SK-N-SH treated with all-trans-retinoic acid at 6 μM for 48 hours (cell line): Measurements from ENCODE around the gene DGKI.

Experiments used
- ATAC-seq: fragments of 200-7000 bp; cut with Tn5 transposase; 3 replicates; pipeline ENCODE4 v1.9.1; 2020; ENCODE audit warnings: mild to moderate bottlenecking, moderate library complexity
- ARNTL ChIP-seq: fragments of 450-650 bp; formaldehyde crosslinking; IDR thresholded peaks from 2 replicates; pipeline ENCODE4 v1.5.0; 2020; ENCODE audit warnings: low read depth, mild to moderate bottlenecking, moderate library complexity, borderline replicate concordance
- BACH2 ChIP-seq: fragments of 250-450 bp; sonication (Bioruptor Pico); IDR thresholded peaks from 2 replicates; pipeline ENCODE4 v1.9.0; 2021; ENCODE audit warnings: mild to moderate bottlenecking, borderline replicate concordance
- CSDC2 ChIP-seq: fragments of 250-450 bp; sonication (Bioruptor Pico); IDR thresholded peaks from 2 replicates; pipeline ENCODE4 v1.5.0; 2020; ENCODE audit warnings: mild to moderate bottlenecking, moderate library complexity
- GLIS3 ChIP-seq: fragments of 250-450 bp; sonication (Bioruptor Pico); IDR thresholded peaks from 2 replicates; pipeline ENCODE4 v1.5.0; 2020; ENCODE audit warnings: mild to moderate bottlenecking, moderate library complexity
- ISL1 ChIP-seq: fragments of 250-450 bp; sonication (Bioruptor Pico); IDR thresholded peaks from 2 replicates; pipeline ENCODE4 v2.1.2; 2022; ENCODE audit warnings: mild to moderate bottlenecking, moderate library complexity
- OSR1 ChIP-seq: fragments of 250-450 bp; sonication (Bioruptor Pico); IDR thresholded peaks from 2 replicates; pipeline ENCODE4 v1.8.0; 2022; ENCODE audit warnings: moderate library complexity, mild to moderate bottlenecking, inconsistent platforms
- PPARA ChIP-seq: fragments of 250-450 bp; sonication (Bioruptor Pico); IDR thresholded peaks from 2 replicates; pipeline ENCODE4 v1.5.0; 2020; ENCODE audit warnings: mild to moderate bottlenecking, borderline replicate concordance
- RARB ChIP-seq: fragments of 250-450 bp; sonication (Bioruptor Pico); IDR thresholded peaks from 2 replicates; pipeline ENCODE4 v1.8.0; 2021; ENCODE audit warnings: mild to moderate bottlenecking, moderate library complexity
- SNAI2 ChIP-seq: fragments of 250-450 bp; sonication (Bioruptor Pico); IDR thresholded peaks from 2 replicates; pipeline ENCODE4 v1.5.0; 2020; ENCODE audit warnings: mild to moderate bottlenecking, moderate library complexity
- TOX ChIP-seq: fragments of 250-450 bp; sonication (Bioruptor Pico); IDR thresholded peaks from 2 replicates; pipeline ENCODE4 v1.8.0; 2021; ENCODE audit warnings: mild to moderate bottlenecking, moderate library complexity, borderline replicate concordance
- ZFP3 ChIP-seq: fragments of 250-450 bp; sonication (Bioruptor Pico); IDR thresholded peaks from 2 replicates; pipeline ENCODE4 v1.5.0; 2020; ENCODE audit warnings: mild to moderate bottlenecking, moderate library complexity
- ZFP30 ChIP-seq: fragments of 450-650 bp; formaldehyde crosslinking; IDR thresholded peaks from 2 replicates; pipeline ENCODE4 v1.5.0; 2022; ENCODE audit warnings: mild to moderate bottlenecking, moderate library complexity
- ZNF565 ChIP-seq: fragments of 450-650 bp; formaldehyde crosslinking; conservative IDR thresholded peaks from 2 replicates; pipeline ENCODE4 v1.5.0; 2020; ENCODE audit warnings: low read depth, mild to moderate bottlenecking, moderate library complexity
- ZNF70 ChIP-seq: fragments of 450-650 bp; formaldehyde crosslinking; IDR thresholded peaks from 2 replicates; pipeline ENCODE4 v1.5.0; 2020; ENCODE audit warnings: mild to moderate bottlenecking, moderate library complexity
- ZNF8 ChIP-seq: fragments of 450-650 bp; formaldehyde crosslinking; IDR thresholded peaks from 2 replicates; pipeline ENCODE4 v1.5.0; 2020; ENCODE audit warnings: mild to moderate bottlenecking, moderate library complexity
- TF ChIP-seq, protein P1 (sequence below): fragments of 250-450 bp; sonication (Bioruptor Pico); IDR thresholded peaks from 2 replicates; pipeline ENCODE4 v1.5.1; 2021; ENCODE audit warnings: mild to moderate bottlenecking, moderate library complexity
- TF ChIP-seq, protein P2 (sequence below): fragments of 250-450 bp; sonication (Bioruptor Pico); IDR thresholded peaks from 2 replicates; pipeline ENCODE4 v1.5.0; 2020; ENCODE audit warnings: mild to moderate bottlenecking, moderate library complexity
- TF ChIP-seq, protein P3 (sequence below): fragments of 250-450 bp; sonication (Bioruptor Pico); IDR thresholded peaks from 2 replicates; pipeline ENCODE4 v1.8.0; 2020; ENCODE audit warnings: mild to moderate bottlenecking, moderate library complexity, borderline replicate concordance
- TF ChIP-seq, protein P4 (sequence below): fragments of 250-450 bp; sonication (Bioruptor Pico); IDR thresholded peaks from 2 replicates; pipeline ENCODE4 v1.8.0; 2021; ENCODE audit warnings: low read depth, mild to moderate bottlenecking, moderate library complexity, borderline replicate concordance

The DGKI gene

DNA sequence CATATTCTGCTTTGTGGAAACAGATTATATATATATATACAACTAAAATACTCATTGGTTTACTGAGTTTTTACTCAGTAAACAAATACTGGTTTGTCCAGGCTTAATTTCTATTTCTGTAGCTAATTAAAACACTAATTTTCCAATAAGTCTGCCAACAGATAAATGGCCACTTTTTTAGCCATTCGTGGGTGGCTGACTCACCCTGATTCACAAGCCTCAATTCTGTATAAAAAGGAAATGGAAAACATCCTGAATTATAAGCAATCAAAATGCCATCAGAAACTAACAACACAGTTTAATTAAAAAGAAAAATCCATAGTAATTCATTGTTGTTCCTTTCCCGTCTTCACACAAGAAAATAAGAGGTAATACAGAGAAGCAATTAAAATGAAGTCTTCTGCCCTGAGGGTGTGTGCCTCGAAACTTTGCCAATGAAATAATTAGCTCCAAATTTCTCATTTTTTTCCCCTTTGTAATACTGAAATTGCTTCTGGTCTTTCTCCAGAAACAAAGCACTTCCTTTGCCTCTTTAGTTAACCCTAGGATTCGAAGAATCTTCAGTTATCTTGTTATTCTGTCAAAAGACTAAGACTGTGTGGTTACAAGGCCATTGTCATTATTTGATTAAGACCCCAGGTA is 384.6 kb downstream of the DGKI start:
- peak; percentile 62 for ATAC-seq
- TF ChIP-seq ZNF565 (CRISPR knock-in tag) = no peak
- TF ChIP-seq, protein P1, sequence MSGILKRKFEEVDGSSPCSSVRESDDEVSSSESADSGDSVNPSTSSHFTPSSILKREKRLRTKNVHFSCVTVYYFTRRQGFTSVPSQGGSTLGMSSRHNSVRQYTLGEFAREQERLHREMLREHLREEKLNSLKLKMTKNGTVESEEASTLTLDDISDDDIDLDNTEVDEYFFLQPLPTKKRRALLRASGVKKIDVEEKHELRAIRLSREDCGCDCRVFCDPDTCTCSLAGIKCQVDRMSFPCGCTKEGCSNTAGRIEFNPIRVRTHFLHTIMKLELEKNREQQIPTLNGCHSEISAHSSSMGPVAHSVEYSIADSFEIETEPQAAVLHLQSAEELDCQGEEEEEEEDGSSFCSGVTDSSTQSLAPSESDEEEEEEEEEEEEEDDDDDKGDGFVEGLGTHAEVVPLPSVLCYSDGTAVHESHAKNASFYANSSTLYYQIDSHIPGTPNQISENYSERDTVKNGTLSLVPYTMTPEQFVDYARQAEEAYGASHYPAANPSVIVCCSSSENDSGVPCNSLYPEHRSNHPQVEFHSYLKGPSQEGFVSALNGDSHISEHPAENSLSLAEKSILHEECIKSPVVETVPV (CRISPR knock-in tag) = no peak
- TF ChIP-seq ARNTL (CRISPR knock-in tag) = no peak
- no peak for TF ChIP-seq ZNF8 (CRISPR knock-in tag)
- TF ChIP-seq SNAI2 (CRISPR knock-in tag) = no peak
- TF ChIP-seq, protein P2, sequence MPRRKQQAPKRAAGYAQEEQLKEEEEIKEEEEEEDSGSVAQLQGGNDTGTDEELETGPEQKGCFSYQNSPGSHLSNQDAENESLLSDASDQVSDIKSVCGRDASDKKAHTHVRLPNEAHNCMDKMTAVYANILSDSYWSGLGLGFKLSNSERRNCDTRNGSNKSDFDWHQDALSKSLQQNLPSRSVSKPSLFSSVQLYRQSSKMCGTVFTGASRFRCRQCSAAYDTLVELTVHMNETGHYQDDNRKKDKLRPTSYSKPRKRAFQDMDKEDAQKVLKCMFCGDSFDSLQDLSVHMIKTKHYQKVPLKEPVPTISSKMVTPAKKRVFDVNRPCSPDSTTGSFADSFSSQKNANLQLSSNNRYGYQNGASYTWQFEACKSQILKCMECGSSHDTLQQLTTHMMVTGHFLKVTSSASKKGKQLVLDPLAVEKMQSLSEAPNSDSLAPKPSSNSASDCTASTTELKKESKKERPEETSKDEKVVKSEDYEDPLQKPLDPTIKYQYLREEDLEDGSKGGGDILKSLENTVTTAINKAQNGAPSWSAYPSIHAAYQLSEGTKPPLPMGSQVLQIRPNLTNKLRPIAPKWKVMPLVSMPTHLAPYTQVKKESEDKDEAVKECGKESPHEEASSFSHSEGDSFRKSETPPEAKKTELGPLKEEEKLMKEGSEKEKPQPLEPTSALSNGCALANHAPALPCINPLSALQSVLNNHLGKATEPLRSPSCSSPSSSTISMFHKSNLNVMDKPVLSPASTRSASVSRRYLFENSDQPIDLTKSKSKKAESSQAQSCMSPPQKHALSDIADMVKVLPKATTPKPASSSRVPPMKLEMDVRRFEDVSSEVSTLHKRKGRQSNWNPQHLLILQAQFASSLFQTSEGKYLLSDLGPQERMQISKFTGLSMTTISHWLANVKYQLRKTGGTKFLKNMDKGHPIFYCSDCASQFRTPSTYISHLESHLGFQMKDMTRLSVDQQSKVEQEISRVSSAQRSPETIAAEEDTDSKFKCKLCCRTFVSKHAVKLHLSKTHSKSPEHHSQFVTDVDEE (CRISPR knock-in tag) = no peak
- TF ChIP-seq TOX (CRISPR knock-in tag) = no peak
- TF ChIP-seq GLIS3 (CRISPR knock-in tag) = no peak
- no peak for TF ChIP-seq RARB (CRISPR knock-in tag)

DNA sequence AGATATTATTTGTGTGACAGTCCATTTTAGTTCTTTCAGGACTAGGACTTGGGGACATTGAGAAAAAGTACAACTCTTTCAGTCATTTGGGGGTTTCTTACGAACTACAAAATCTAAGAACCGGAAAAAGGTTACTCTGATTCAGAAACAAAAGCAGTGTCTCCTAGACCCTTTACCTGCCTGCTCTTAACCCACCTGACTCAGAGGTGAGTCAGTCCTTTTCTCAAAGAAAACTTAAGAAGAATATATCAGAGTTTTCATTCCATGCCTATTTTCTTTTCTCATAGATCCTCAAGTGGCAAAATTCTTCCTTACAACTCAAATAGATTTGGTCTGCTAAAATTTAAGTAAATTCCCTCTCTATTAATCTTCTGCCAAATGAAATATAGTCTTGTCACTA is 388.4 kb downstream of the DGKI start:
- TF ChIP-seq, protein P1 (CRISPR knock-in tag) = no peak
- TF ChIP-seq GLIS3 (CRISPR knock-in tag) = no peak
- TF ChIP-seq, protein P3, sequence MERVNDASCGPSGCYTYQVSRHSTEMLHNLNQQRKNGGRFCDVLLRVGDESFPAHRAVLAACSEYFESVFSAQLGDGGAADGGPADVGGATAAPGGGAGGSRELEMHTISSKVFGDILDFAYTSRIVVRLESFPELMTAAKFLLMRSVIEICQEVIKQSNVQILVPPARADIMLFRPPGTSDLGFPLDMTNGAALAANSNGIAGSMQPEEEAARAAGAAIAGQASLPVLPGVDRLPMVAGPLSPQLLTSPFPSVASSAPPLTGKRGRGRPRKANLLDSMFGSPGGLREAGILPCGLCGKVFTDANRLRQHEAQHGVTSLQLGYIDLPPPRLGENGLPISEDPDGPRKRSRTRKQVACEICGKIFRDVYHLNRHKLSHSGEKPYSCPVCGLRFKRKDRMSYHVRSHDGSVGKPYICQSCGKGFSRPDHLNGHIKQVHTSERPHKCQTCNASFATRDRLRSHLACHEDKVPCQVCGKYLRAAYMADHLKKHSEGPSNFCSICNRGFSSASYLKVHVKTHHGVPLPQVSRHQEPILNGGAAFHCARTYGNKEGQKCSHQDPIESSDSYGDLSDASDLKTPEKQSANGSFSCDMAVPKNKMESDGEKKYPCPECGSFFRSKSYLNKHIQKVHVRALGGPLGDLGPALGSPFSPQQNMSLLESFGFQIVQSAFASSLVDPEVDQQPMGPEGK = no peak
- no peak for TF ChIP-seq ZNF8 (CRISPR knock-in tag)
- TF ChIP-seq BACH2 = no peak
- no peak for TF ChIP-seq RARB (CRISPR knock-in tag)
- no peak for ATAC-seq

DNA sequence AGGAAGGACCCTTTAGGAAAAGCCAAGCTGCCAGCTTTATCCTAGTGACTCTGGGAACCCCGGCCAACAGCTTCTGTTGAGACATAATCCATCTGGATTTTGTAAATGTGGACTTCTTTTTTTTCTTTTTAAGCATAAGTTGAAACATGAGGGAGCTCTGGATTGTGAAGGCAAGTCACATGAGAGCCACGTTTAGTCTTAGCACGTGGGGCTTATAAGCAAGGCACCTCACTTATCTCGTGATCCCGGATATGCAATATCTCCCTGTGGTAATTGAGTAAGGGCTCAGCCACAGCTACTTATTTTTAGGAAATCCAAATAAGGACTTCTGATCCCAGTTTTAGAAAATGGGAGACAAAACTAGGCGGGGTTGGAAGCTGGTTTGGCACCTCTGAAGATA is 392.0 kb downstream of the DGKI start:
- peak; percentile 14; the same call in 1 of the 3 replicates for ATAC-seq
- no peak for TF ChIP-seq OSR1
- TF ChIP-seq ISL1 = no peak
- no peak for TF ChIP-seq BACH2
- TF ChIP-seq, protein P4, sequence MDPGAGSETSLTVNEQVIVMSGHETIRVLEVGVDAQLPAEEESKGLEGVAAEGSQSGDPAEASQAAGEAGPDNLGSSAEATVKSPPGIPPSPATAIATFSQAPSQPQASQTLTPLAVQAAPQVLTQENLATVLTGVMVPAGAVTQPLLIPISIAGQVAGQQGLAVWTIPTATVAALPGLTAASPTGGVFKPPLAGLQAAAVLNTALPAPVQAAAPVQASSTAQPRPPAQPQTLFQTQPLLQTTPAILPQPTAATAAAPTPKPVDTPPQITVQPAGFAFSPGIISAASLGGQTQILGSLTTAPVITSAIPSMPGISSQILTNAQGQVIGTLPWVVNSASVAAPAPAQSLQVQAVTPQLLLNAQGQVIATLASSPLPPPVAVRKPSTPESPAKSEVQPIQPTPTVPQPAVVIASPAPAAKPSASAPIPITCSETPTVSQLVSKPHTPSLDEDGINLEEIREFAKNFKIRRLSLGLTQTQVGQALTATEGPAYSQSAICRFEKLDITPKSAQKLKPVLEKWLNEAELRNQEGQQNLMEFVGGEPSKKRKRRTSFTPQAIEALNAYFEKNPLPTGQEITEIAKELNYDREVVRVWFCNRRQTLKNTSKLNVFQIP (CRISPR knock-in tag) = no peak
- no peak for TF ChIP-seq GLIS3 (CRISPR knock-in tag)
- TF ChIP-seq, protein P3 = no peak
- TF ChIP-seq ZNF70 (CRISPR knock-in tag) = no peak
- TF ChIP-seq ZFP3 (CRISPR knock-in tag) = no peak
- TF ChIP-seq ZNF565 (CRISPR knock-in tag) = no peak
- TF ChIP-seq TOX (CRISPR knock-in tag) = no peak
- no peak for TF ChIP-seq CSDC2
- no peak for TF ChIP-seq ARNTL (CRISPR knock-in tag)
- TF ChIP-seq ZFP30 (CRISPR knock-in tag) = no peak
- TF ChIP-seq PPARA (CRISPR knock-in tag) = no peak
- no peak for TF ChIP-seq RARB (CRISPR knock-in tag)
- TF ChIP-seq, protein P2 (CRISPR knock-in tag) = no peak
- TF ChIP-seq, all 23 proteins: peak for 0
